Mesenchymal stem cell (in vitro differentiated cells and primary cell): ENCODE results near the gene VCX3A.

Source experiments
- DNase-seq: peaks from one replicate; pipeline ENCODE4 v3.0.0-alpha.2; 2013
- H2AFZ ChIP-seq: one replicate; pipeline ENCODE4 v1.6.1; 2013; ENCODE audit warnings: low read depth, mild to moderate bottlenecking, control low read depth, inconsistent platforms, low read length, moderate library complexity
- H2AK5ac ChIP-seq: 2 replicates; pipeline ENCODE4 v1.6.1; 2013; ENCODE audit warnings: low read length, moderate library complexity, mild to moderate bottlenecking, inconsistent platforms; ENCODE audit not compliant: severe bottlenecking
- H2BK120ac ChIP-seq: one replicate; pipeline ENCODE4 v1.6.1; 2013; ENCODE audit warnings: low read depth, mild to moderate bottlenecking, inconsistent platforms, low read length, moderate library complexity
- H2BK12ac ChIP-seq, 2 experiments: one replicate each; pipeline ENCODE4 v1.6.1; 2013; ENCODE audit warnings: inconsistent platforms in 2 of 2, low read length in 2 of 2, mild to moderate bottlenecking in 2 of 2, moderate library complexity in 2 of 2, control low read depth in 1 of 2
- H2BK15ac ChIP-seq: one replicate; pipeline ENCODE4 v1.6.1; 2013; ENCODE audit warnings: mild to moderate bottlenecking, low read depth, inconsistent platforms; ENCODE audit not compliant: poor library complexity, severe bottlenecking
- H2BK5ac ChIP-seq: 2 replicates; pipeline ENCODE4 v1.6.1; 2013; ENCODE audit warnings: low read depth, mild to moderate bottlenecking, low read length, control low read depth, inconsistent platforms; ENCODE audit not compliant: poor library complexity, severe bottlenecking
- H3K14ac ChIP-seq, 2 experiments: one replicate each; pipeline ENCODE4 v1.6.1; 2013; ENCODE audit warnings: inconsistent platforms in 2 of 2, low read length in 2 of 2, control low read depth in 1 of 2, mild to moderate bottlenecking in 1 of 2, moderate library complexity in 1 of 2
- H3K18ac ChIP-seq, 2 experiments: one replicate each; pipeline ENCODE4 v1.6.1; 2013; ENCODE audit warnings: inconsistent platforms in 2 of 2, low read length in 2 of 2, control low read depth in 1 of 2, low read depth in 1 of 2, mild to moderate bottlenecking in 1 of 2
- H3K23ac ChIP-seq, 2 experiments: one replicate each; pipeline ENCODE4 v1.6.1; 2013; ENCODE audit warnings: inconsistent platforms in 2 of 2, low read length in 2 of 2, mild to moderate bottlenecking in 2 of 2, moderate library complexity in 2 of 2, control low read depth in 1 of 2
- H3K27ac ChIP-seq: 2 replicates; pipeline ENCODE4 v1.5.1; 2013; ENCODE audit warnings: mild to moderate bottlenecking, moderate library complexity, low read length, control low read depth, inconsistent platforms; ENCODE audit not compliant: poor library complexity, severe bottlenecking
- H3K27me3 ChIP-seq, 2 experiments: 2 replicates each; pipeline versions ENCODE4 v1.6.1 to v1.7.0; 2013; ENCODE audit warnings: low read length in 2 of 2, mild to moderate bottlenecking in 2 of 2, moderate library complexity in 2 of 2, control low read depth in 1 of 2, inconsistent platforms in 1 of 2; ENCODE audit not compliant: control insufficient read depth in 1 of 2, insufficient read depth in 1 of 2
- H3K36me3 ChIP-seq, 2 experiments: 2 replicates each; pipeline versions ENCODE4 v1.6.1 to v1.7.0; 2013; ENCODE audit warnings: low read length in 2 of 2, control low read depth in 1 of 2, inconsistent platforms in 1 of 2, low read depth in 1 of 2, mild to moderate bottlenecking in 1 of 2; ENCODE audit not compliant: insufficient read depth in 2 of 2, control insufficient read depth in 1 of 2
- H3K4ac ChIP-seq, 2 experiments: one replicate each; pipeline ENCODE4 v1.6.1; 2013; ENCODE audit warnings: inconsistent platforms in 2 of 2, low read length in 2 of 2, mild to moderate bottlenecking in 2 of 2, moderate library complexity in 2 of 2, control low read depth in 1 of 2, low read depth in 1 of 2
- H3K4me1 ChIP-seq: 2 replicates; pipeline ENCODE4 v1.6.1; 2013; ENCODE audit warnings: low read depth, low read length, control low read depth; ENCODE audit not compliant: control insufficient read depth, insufficient read depth
- H3K4me2 ChIP-seq: 2 replicates; pipeline ENCODE4 v1.6.1; 2013; ENCODE audit warnings: low read length, mild to moderate bottlenecking, inconsistent platforms; ENCODE audit not compliant: poor library complexity, severe bottlenecking
- H3K4me3 ChIP-seq, 2 experiments: 2 replicates each; pipeline versions ENCODE4 v1.5.1 to v1.7.0; 2013; ENCODE audit warnings: low read length in 2 of 2, mild to moderate bottlenecking in 2 of 2, control low read depth in 1 of 2, low read depth in 1 of 2; ENCODE audit not compliant: insufficient read depth in 1 of 2
- H3K79me1 ChIP-seq: replicated peaks from 2 replicates; pipeline ENCODE4 v1.6.1; 2013; ENCODE audit warnings: mild to moderate bottlenecking, control low read depth, low read length, inconsistent platforms; ENCODE audit not compliant: poor library complexity, severe bottlenecking
- H3K9ac ChIP-seq: 2 replicates; pipeline ENCODE4 v1.7.0; 2013; ENCODE audit warnings: mild to moderate bottlenecking, low read length, moderate library complexity
- H3K9me3 ChIP-seq: 2 replicates; pipeline ENCODE4 v1.7.0; 2013; ENCODE audit warnings: mild to moderate bottlenecking, low read length; ENCODE audit not compliant: control insufficient read depth
- H4K8ac ChIP-seq: one replicate; pipeline ENCODE4 v1.6.1; 2013; ENCODE audit warnings: inconsistent platforms, mild to moderate bottlenecking, low read length, moderate library complexity
- H4K91ac ChIP-seq: one replicate; pipeline ENCODE4 v1.6.1; 2013; ENCODE audit warnings: mild to moderate bottlenecking, low read length, inconsistent platforms
- WGBS: methylation state at CpG from one replicate; pipeline ENCODE4 v1.1.7; 2013; ENCODE audit warnings: mixed read lengths; 5-methylcytosine and 5-hydroxymethylcytosine counted together

VCX3A gene

DNA sequence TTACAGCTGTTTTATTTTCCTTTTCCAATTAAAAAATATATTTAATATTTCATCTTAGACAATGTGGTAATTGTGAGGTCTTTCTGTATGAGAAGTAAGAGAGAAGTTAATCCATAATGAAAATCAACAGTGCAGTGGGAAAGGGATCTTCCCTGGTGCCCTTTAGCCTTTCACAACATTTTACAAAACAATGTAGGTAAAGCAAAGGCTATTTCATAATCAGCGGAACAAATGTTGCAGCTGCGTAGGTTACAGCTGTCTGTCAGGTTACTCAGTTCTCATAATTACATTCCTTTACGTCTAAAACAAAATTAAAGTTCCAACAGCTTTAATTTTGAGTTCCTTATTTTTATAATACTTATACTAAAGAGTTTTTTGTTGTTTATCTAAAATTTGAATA, 22.8 kb upstream of the VCX3A start:
- no peaks in the 10 kb centered on the region for H3K36me3 ChIP-seq
- H2BK120ac ChIP-seq, result no peak overlapping the region
- no peak overlapping the region for H3K4me3 ChIP-seq
- no peaks in the 10 kb centered on the region for H3K4me1 ChIP-seq
- no peak overlapping the region for H3K23ac ChIP-seq
- no peak overlapping the region for H2AFZ ChIP-seq
- no peak for DNase-seq
- no peak overlapping the region for H4K8ac ChIP-seq
- no peak overlapping the region for H2BK5ac ChIP-seq
- H3K9ac ChIP-seq, result no peak overlapping the region
- no peak overlapping the region for H3K4me2 ChIP-seq
- H2BK15ac ChIP-seq, result no peak overlapping the region
- whole genome bisulfite sequencing, result 100% methylated on average over 2 of the region's 3 CpGs
- no peaks in the 10 kb centered on the region for H3K27me3 ChIP-seq
- H3K14ac ChIP-seq, result no peak overlapping the region
- no peak overlapping the region for H2AK5ac ChIP-seq
- H3K4ac ChIP-seq, result no peak overlapping the region
- H4K91ac ChIP-seq, result no peak overlapping the region
- no peak overlapping the region for H3K27ac ChIP-seq
- no peak overlapping the region for H2BK12ac ChIP-seq
- no peak overlapping the region for H3K18ac ChIP-seq
- peaks cover 22% of the 10 kb centered on the region for H3K9me3 ChIP-seq
- H3K79me1 ChIP-seq, result no peaks in the 10 kb centered on the region

DNA sequence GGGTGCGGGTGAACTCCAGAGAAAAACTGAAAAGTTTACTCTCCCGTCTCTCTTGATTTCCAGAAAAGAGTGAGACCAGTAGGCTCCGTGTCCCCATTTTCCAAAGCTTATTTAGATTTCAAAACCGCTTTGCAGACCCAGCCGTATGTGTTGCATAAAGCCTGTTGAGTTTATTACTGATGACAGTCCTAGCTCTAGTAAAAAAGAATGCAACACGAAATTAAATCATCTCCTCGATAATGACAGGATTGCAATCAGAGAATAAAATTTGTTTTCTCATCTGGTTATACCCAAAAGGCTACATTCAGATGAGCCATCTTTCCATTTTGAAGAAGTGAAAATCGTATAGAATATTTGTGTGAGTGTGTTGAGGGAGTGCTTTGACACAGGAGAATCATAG, 16.1 kb upstream of the VCX3A start:
- no peak overlapping the region for H2AK5ac ChIP-seq
- no peak overlapping the region for H2BK12ac ChIP-seq
- H3K27ac ChIP-seq, result no peak overlapping the region
- 83% methylated on average over 7 of the region's 8 CpGs for WGBS
- DNase-seq, result no peak
- no peaks in the 10 kb centered on the region for H3K27me3 ChIP-seq
- no peak overlapping the region for H3K14ac ChIP-seq
- no peak overlapping the region for H3K4me2 ChIP-seq
- H2AFZ ChIP-seq, result no peak overlapping the region
- H3K9me3 ChIP-seq, result peaks cover 22% of the 10 kb centered on the region
- H2BK5ac ChIP-seq, result no peak overlapping the region
- H3K36me3 ChIP-seq, result no peaks in the 10 kb centered on the region
- H3K4me3 ChIP-seq, result no peak overlapping the region
- H3K9ac ChIP-seq, result no peak overlapping the region
- H3K18ac ChIP-seq, result no peak overlapping the region
- no peak overlapping the region for H4K91ac ChIP-seq
- no peak overlapping the region for H2BK120ac ChIP-seq
- no peaks in the 10 kb centered on the region for H3K4me1 ChIP-seq
- no peak overlapping the region for H2BK15ac ChIP-seq
- H4K8ac ChIP-seq, result no peak overlapping the region
- no peak overlapping the region for H3K23ac ChIP-seq
- H3K79me1 ChIP-seq, result no peaks in the 10 kb centered on the region
- H3K4ac ChIP-seq, result no peak overlapping the region

DNA sequence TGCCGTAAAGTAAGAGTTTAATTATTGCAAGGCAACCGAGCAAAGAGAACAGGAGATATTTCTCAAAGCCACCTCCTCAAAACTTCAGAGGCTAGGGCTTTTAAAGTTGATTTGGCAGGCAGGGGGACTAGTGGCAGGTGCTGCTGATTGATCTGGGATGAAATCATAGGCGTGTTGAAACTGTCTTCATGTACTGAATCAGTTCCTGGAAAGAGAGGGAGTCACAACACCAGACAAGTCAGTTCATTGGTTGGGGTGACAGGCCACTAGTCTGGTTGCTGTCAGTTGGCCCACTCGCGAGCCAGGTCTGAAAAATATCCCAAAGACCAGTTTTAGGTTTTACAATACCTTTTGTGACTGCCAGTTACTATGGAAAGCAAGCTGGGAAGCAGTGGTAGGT, 10.8 kb upstream of the VCX3A start:
- no peak overlapping the region for H4K91ac ChIP-seq
- no peaks in the 10 kb centered on the region for H3K79me1 ChIP-seq
- no peak overlapping the region for H2BK5ac ChIP-seq
- H3K23ac ChIP-seq, result no peak overlapping the region
- H3K9ac ChIP-seq, result no peak overlapping the region
- no peak overlapping the region for H3K4me2 ChIP-seq
- H3K4me1 ChIP-seq, result no peaks in the 10 kb centered on the region
- peaks cover 17% of the 10 kb centered on the region for H3K9me3 ChIP-seq
- WGBS, result 71% methylated on average over 4 of the region's 5 CpGs
- no peak overlapping the region for H3K4ac ChIP-seq
- no peak overlapping the region for H2AFZ ChIP-seq
- no peaks in the 10 kb centered on the region for H3K27me3 ChIP-seq
- no peak overlapping the region for H3K4me3 ChIP-seq
- no peak overlapping the region for H2BK15ac ChIP-seq
- H2BK12ac ChIP-seq, result no peak overlapping the region
- no peak overlapping the region for H3K27ac ChIP-seq
- H3K18ac ChIP-seq, result no peak overlapping the region
- H3K14ac ChIP-seq, result no peak overlapping the region
- no peak for DNase-seq
- no peak overlapping the region for H4K8ac ChIP-seq
- H3K36me3 ChIP-seq, result no peaks in the 10 kb centered on the region
- H2AK5ac ChIP-seq, result no peak overlapping the region
- no peak overlapping the region for H2BK120ac ChIP-seq

DNA sequence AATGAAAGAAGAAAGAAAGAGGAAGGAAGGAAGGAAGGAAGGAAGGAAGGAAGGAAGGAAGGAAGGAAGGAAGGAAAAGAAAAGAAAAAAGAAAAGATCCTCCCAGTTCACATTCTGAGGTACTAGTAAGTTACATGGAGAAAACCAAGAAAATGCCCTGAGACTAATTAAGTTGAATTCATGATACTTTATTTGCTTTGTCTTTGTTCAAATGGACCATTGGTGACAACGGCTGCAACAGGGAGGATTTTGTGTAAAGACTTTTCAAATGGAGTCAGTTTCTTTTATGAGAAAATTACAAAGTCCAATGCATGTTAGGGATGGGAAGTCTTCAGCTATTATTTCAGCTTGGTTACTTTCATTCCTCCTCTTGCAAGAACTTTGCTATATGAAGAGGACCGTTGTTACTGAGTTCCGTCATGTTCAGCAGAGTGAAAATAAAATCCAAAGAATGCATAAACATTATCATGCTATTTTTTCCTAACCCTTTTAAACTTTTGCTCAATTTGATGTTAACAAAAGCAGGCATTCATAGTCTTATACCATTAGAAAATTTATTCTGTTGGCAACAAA, 8.3 kb downstream of the VCX3A start:
- Histone ChIP-seq H3K4ac (no peak overlapping the region), H2BK5ac (no peak overlapping the region), H3K9me3 (peaks cover 2% of the 10 kb centered on the region), H3K27me3 (no peaks in the 10 kb centered on the region), H3K79me1 (no peaks in the 10 kb centered on the region), H2BK12ac (no peak overlapping the region), H2AFZ (no peak overlapping the region), H3K9ac (no peak overlapping the region), H3K4me2 (no peak overlapping the region), H3K18ac (no peak overlapping the region), H3K27ac (no peak overlapping the region), H2BK120ac (no peak overlapping the region), H4K91ac (no peak overlapping the region), H4K8ac (no peak overlapping the region), H2BK15ac (no peak overlapping the region), H3K14ac (no peak overlapping the region), H2AK5ac (no peak overlapping the region), H3K23ac (no peak overlapping the region), H3K4me1 (no peaks in the 10 kb centered on the region), H3K4me3 (no peak overlapping the region), H3K36me3 (no peaks in the 10 kb centered on the region)
- no peak for DNase-seq
- whole genome bisulfite sequencing, result 85% methylated on average over 2 of the region's 3 CpGs
